Inflammatory macrophage treated with lipopolysaccharide for 4 hours (primary cell): Measurements from ENCODE around the gene MYO1C.
"Not testable (repeated sequence)": the region's sequence is repeated elsewhere in the genome, so short reads cannot be mapped to it uniquely, and the experiment has no call there.

Experiments used
- DNase-seq: peaks from one replicate; pipeline ENCODE4 v3.0.0-alpha.2; 2020

The MYO1C gene

DNA sequence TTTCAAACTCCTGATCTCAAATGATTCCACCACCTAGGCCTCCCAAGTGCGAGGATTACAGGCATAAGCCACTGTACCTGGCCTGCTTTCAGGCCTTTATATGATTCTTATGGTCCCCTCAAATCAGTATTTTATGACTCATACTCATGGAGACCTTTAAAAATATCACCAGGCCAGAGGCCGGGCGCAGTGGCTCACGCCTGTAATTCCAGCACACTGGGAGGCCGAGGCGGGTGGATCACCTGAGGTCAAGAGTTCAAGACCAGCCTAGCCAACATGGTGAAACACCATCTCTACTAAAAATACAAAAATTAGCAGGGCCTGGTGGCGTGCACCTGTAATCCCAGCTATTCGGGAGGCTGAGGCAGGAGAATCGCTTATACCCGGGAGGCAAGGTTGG, 74.0 kb downstream of the MYO1C start:
- DNase-seq = not testable (repeated sequence)

DNA sequence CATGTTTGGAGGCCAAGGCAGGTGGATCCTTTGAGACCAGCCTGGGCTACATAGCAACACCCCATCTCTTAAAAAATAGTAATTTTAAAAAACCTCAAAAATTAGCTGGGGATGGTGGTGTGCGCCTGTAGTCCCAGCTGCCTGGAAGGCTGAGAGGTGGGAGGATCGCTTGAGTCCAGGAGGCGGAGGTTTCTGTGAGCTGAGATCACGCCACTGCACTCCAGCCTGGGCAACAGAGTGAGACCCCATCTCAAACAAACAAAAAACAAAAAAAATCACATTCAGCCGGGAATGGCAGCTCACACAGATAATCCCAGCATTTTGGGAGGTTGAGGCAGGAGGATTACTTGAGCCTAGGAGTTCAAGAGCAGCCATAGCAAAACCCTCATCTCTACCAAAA, 76.1 kb downstream of the MYO1C start:
- DNase-seq = no peak

DNA sequence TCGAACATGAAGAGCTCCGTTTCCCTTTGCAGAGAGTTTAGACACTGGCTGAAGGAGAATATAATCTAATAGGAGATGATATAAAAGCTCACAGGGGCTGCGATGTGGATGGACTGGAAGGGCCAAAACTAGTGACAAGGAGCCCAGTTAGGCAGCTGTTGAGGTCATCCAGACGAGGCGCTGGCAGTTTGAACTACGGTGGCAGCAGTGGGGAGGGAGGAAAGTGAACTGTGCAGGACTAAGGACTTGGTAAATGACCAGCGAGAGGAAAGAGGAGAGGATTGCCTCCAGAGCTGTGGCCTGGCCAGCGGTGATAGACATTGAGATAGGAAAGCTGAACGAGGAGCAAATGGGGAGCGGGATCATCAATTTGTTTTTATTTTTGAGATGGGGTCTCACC, 77.9 kb downstream of the MYO1C start:
- no peak for DNase-seq
